Parathyroid adenoma (tissue), 2 donors: ENCODE measurements around the gene RASAL1.
A peak's percentile ranks its signal among the peaks of the same experiment; 100 is the strongest.

ENCODE experiments used
- H2AFZ ChIP-seq: fragments of 300-600 bp; sonication (generic); one replicate; pipeline ENCODE4 v1.7.0; 2017; ENCODE audit warnings: antibody characterized with exemption, mild to moderate bottlenecking
- H3K27ac ChIP-seq: fragments of 300-600 bp; sonication (generic); one replicate; pipeline ENCODE4 v1.7.0; 2017
- H3K27me3 ChIP-seq: fragments of 300-600 bp; sonication (generic); one replicate; pipeline ENCODE4 v1.7.0; 2017; ENCODE audit warnings: low read length; ENCODE audit not compliant: control insufficient read depth, insufficient read depth
- H3K36me3 ChIP-seq: fragments of 300-600 bp; sonication (generic); one replicate; pipeline ENCODE4 v1.7.0; 2017; ENCODE audit warnings: low read length; ENCODE audit not compliant: control insufficient read depth, insufficient read depth
- H3K4me1 ChIP-seq: fragments of 300-600 bp; sonication (generic); one replicate; pipeline ENCODE4 v1.7.0; 2017; ENCODE audit warnings: control low read depth
- H3K4me2 ChIP-seq: fragments of 300-600 bp; sonication (generic); one replicate; pipeline ENCODE4 v1.7.0; 2017; ENCODE audit warnings: low read length
- H3K4me3 ChIP-seq: fragments of 300-600 bp; sonication (generic); one replicate; pipeline ENCODE4 v1.7.0; 2017; ENCODE audit warnings: low read depth, low read length
- H3K79me2 ChIP-seq: fragments of 300-600 bp; sonication (generic); one replicate; pipeline ENCODE4 v1.7.0; 2017; ENCODE audit warnings: control low read depth
- H3K9ac ChIP-seq: fragments of 300-600 bp; sonication (generic); one replicate; pipeline ENCODE4 v1.7.0; 2017; ENCODE audit warnings: mild to moderate bottlenecking
- H3K9me3 ChIP-seq: fragments of 300-600 bp; sonication (generic); one replicate; pipeline ENCODE4 v1.7.0; 2017; ENCODE audit warnings: low read length; ENCODE audit not compliant: control insufficient read depth
- TF ChIP-seq, protein P1 (sequence below): fragments of 300-600 bp; sonication (generic); IDR thresholded peaks from one replicate; pipeline ENCODE4 v1.7.0; 2017; ENCODE audit warnings: antibody characterized with exemption, mild to moderate bottlenecking
- donor health status: primary hyperparathyroidism.

The RASAL1 gene

DNA sequence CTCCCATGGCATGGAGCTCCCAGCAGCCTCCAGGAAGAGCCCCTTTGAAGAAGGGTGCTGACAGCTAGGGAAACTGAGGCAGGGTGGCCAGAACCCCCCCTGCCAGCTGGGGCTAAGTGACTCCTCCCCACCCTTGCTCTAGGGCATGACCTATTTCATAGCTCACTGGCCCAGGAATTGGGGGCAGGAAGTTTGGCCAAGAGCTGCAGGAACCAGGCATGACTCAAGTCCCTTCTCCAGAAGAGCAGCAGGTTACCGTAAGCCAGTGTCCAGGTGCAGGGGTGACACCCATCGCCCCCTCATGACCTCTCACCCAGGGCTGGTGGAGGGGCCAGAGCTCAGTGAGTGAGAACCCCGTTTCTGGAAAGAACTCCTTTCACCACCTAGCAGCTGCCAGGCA is 1.9 kb downstream of the RASAL1 start:
- Histone ChIP-seq H3K79me2 (peaks cover 54% of the 10 kb centered on the region), H3K4me2 (peak overlapping the region; percentile 83), H3K9ac (peak overlapping the region; percentile 54), H3K36me3 (no peaks in the 10 kb centered on the region), H2AFZ (no peak overlapping the region), H3K27ac (peak overlapping the region; percentile 96), H3K4me3 (peak overlapping the region; percentile 86), H3K27me3 (no peaks in the 10 kb centered on the region), H3K4me1 (peaks cover 62% of the 10 kb centered on the region), H3K9me3 (no peaks in the 10 kb centered on the region)
- TF ChIP-seq, protein P1, sequence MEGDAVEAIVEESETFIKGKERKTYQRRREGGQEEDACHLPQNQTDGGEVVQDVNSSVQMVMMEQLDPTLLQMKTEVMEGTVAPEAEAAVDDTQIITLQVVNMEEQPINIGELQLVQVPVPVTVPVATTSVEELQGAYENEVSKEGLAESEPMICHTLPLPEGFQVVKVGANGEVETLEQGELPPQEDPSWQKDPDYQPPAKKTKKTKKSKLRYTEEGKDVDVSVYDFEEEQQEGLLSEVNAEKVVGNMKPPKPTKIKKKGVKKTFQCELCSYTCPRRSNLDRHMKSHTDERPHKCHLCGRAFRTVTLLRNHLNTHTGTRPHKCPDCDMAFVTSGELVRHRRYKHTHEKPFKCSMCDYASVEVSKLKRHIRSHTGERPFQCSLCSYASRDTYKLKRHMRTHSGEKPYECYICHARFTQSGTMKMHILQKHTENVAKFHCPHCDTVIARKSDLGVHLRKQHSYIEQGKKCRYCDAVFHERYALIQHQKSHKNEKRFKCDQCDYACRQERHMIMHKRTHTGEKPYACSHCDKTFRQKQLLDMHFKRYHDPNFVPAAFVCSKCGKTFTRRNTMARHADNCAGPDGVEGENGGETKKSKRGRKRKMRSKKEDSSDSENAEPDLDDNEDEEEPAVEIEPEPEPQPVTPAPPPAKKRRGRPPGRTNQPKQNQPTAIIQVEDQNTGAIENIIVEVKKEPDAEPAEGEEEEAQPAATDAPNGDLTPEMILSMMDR, result no peak

DNA sequence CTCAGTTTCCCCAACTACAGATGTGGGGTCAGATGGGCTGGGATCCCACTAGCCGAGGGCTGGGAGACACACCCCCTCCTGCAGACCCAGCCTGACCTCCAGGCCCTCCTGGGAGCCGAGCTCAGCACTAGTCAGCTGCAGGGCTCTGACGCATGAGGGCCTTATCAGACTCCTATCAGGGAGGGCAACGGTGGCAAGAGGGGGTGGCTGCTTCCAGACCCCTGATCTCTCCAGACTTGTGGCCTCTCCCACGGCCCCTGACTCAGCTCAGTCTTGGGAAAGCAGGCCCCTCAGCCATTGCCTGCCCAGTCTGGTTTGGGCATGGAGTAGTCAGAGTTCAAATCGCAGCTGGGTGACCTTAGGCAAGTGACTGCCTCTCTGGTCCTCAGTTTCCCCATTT is 2.5 kb downstream of the RASAL1 start:
- peak overlapping the region; percentile 83 for H3K4me2 ChIP-seq
- H3K36me3 ChIP-seq, result no peaks in the 10 kb centered on the region
- TF ChIP-seq, protein P1, result no peak
- H3K27ac ChIP-seq, result peak overlapping the region; percentile 96
- H2AFZ ChIP-seq, result no peak overlapping the region
- peaks cover 58% of the 10 kb centered on the region for H3K79me2 ChIP-seq
- H3K9ac ChIP-seq, result no peak overlapping the region
- H3K27me3 ChIP-seq, result no peaks in the 10 kb centered on the region
- peaks cover 62% of the 10 kb centered on the region for H3K4me1 ChIP-seq
- no peaks in the 10 kb centered on the region for H3K9me3 ChIP-seq
- peak overlapping the region; percentile 86 for H3K4me3 ChIP-seq

DNA sequence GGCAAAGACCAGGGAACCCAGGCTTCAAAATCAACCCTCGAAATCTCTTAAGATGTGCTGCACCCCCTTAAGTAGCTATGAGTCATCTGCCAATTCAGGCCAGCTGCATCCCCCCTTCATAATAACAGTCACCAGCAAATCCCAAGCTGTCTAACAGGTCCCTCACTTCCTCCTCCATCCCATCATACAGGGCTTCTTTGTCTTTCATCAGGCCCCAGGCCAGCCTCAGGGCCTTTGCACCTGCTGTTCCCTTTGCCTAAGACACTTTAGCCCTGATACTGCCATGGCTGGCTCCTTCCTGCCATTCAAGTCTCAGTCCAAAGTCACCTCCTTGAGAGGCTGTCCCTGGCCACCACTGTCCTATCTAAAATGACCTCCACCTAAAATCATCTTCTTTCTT is 4.0 kb downstream of the RASAL1 start:
- Histone ChIP-seq H3K79me2 (peaks cover 58% of the 10 kb centered on the region), H3K4me2 (peak overlapping the region; percentile 40), H3K36me3 (no peaks in the 10 kb centered on the region), H3K27ac (peak overlapping the region; percentile 96), H3K4me3 (no peak overlapping the region), H3K4me1 (peaks cover 51% of the 10 kb centered on the region), H3K9ac (no peak overlapping the region), H3K9me3 (no peaks in the 10 kb centered on the region), H2AFZ (no peak overlapping the region), H3K27me3 (no peaks in the 10 kb centered on the region)
- TF ChIP-seq, protein P1, result no peak

DNA sequence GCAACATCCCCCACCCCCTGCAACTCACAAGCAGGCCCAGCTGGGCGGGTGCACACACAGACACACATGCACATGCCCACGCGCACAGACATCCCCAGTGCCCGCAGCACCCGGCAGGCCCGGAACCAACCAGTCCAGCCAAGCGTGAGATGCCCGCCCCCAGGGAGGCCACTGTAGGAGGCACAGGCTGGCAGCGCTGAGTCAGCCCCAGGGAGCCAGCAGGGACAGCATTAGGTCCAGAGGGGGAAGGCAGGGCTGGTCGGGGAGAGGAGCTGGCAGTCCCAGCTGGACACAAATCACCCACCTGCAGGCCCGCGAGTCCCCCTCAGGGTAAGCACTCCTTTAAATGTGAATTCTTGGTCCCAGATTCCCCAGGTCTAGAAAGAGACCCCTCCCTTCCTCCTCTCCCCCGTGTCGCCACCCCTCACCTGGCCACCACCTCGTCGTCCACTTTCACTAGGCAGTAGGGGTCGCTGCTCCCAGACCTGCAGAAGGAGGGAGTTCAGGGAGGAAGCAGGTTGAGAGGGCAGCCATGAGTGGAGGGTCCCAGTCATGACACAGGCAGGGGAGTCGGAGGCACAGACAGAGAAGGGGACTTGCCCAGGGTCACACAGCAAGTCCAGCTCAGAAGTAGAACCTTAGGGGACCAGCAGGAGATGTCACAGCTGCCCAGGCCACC is 5.0 kb downstream of the RASAL1 start:
- peak overlapping the region; percentile 78 for H3K4me2 ChIP-seq
- peaks cover 58% of the 10 kb centered on the region for H3K79me2 ChIP-seq
- H2AFZ ChIP-seq, result peak overlapping the region; percentile 16
- H3K27me3 ChIP-seq, result no peaks in the 10 kb centered on the region
- TF ChIP-seq, protein P1, result peak; percentile 68
- no peak overlapping the region for H3K9ac ChIP-seq
- H3K4me3 ChIP-seq, result peak overlapping the region; percentile 49
- H3K9me3 ChIP-seq, result no peaks in the 10 kb centered on the region
- no peaks in the 10 kb centered on the region for H3K36me3 ChIP-seq
- H3K27ac ChIP-seq, result peak overlapping the region; percentile 96
- H3K4me1 ChIP-seq, result peaks cover 43% of the 10 kb centered on the region
